HCT116 (cell line): ENCODE data around the gene BCL11A. TPM values are rescaled to one million over a fixed set of nuclear protein-coding genes. Genes with fewer than 3 reads are reported as not detected.

ENCODE experiments used
- ATAC-seq: fragments of 200-7000 bp; cut with Tn5 transposase; 2 replicates; pipeline ENCODE4 v1.9.1; 2020; ENCODE audit warnings: mild to moderate bottlenecking, moderate library complexity
- BruUV-seq: library from RNA; stranded (reverse); fragments of 400-500 nt; replicated peaks from 2 replicates; lab custom pipeline; 2021; lab: Mats Ljungman, UMichigan
- CTCF ChIA-PET: fragments of 300-600 bp; sonication (Branson Sonifier 250); formaldehyde crosslinking; loops from one replicate; lab custom pipeline; 2021; ENCODE audit warnings: antibody characterized with exemption; lab: Charles Lee
- POLR2A ChIA-PET: fragments of 300-600, 350-600 bp; sonication (Branson Sonifier 250); formaldehyde crosslinking; loops from one replicate; lab custom pipeline; 2021; ENCODE audit warnings: antibody characterized with exemption; lab: Charles Lee
- RAD21 ChIA-PET, 2 experiments: fragments of 300-600 bp; sonication (Branson Sonifier 250); formaldehyde crosslinking; loops; one replicate each; lab custom pipeline; 2023; ENCODE audit warnings: low total read pairs in 2 of 2; ENCODE audit not compliant: uncharacterized antibody in 2 of 2, unreplicated experiment in 2 of 2, low non-redundant PET in 1 of 2; lab: Charles Lee
- DNase-seq: peaks from one replicate; pipeline ENCODE4 v3.0.0-alpha.2; 2010; ENCODE audit warnings: low read depth, low spot score
- H2AFZ ChIP-seq: fragments of 200-600 bp; shearing (Covaris generic), sonication (generic); 2 replicates; pipeline ENCODE4 v1.6.1; 2017; ENCODE audit warnings: low read depth, mixed run types, mixed read lengths, antibody characterized with exemption, low read length; ENCODE audit not compliant: poor library complexity, severe bottlenecking
- H3K27ac ChIP-seq: 2 replicates; pipeline ENCODE4 v1.5.1; 2012; ENCODE audit warnings: low read depth, low read length
- H3K27me3 ChIP-seq: fragments of 200-600 bp; sonication (generic); 2 replicates; pipeline ENCODE4 v1.6.1; 2016; ENCODE audit warnings: mixed run types, low read length, mixed read lengths; ENCODE audit not compliant: insufficient read depth
- H3K36me3 ChIP-seq, 2 experiments: fragments of 200-500 bp in 1 of 2; fragments of 200-600 bp in 1 of 2; sonication (Bioruptor generic) in 1 of 2; sonication (generic) in 1 of 2; 2 replicates each; pipeline versions ENCODE4 v1.5.1 to v1.6.1; 2014 to 2016; ENCODE audit warnings: low read length in 2 of 2, inconsistent platforms in 1 of 2, mixed read lengths in 1 of 2, mixed run types in 1 of 2; ENCODE audit not compliant: insufficient read depth in 2 of 2, control insufficient read depth in 1 of 2
- H3K4me1 ChIP-seq, 2 experiments: fragments of 200-600 bp in 1 of 2; sonication (generic) in 1 of 2; 2 replicates each; pipeline versions ENCODE4 v1.5.1 to v1.6.1; 2012 to 2017; ENCODE audit warnings: low read length in 2 of 2, inconsistent platforms in 1 of 2, mild to moderate bottlenecking in 1 of 2, mixed read lengths in 1 of 2, mixed run types in 1 of 2, moderate library complexity in 1 of 2; ENCODE audit not compliant: insufficient read depth in 2 of 2, control insufficient read depth in 1 of 2
- H3K4me2 ChIP-seq: fragments of 200-600 bp; sonication (generic); 2 replicates; pipeline ENCODE4 v1.6.1; 2017; ENCODE audit warnings: mixed run types, low read length, mixed read lengths
- H3K4me3 ChIP-seq, 2 experiments: fragments of 200-600 bp in 1 of 2; sonication (generic) in 1 of 2; replicated peaks in 1 of 2; 2 replicates each; pipeline ENCODE4 v1.5.1; 2011 to 2016; ENCODE audit warnings: low read length in 2 of 2, control low read depth in 1 of 2, low read depth in 1 of 2, mild to moderate bottlenecking in 1 of 2, mixed read lengths in 1 of 2, mixed run types in 1 of 2
- H3K79me2 ChIP-seq: fragments of 200-600 bp; sonication (generic); 2 replicates; pipeline ENCODE4 v1.6.1; 2017; ENCODE audit warnings: mild to moderate bottlenecking, mixed run types, low read length, moderate library complexity, mixed read lengths; ENCODE audit not compliant: insufficient read depth
- H3K9ac ChIP-seq: fragments of 200-600 bp; sonication (generic); 2 replicates; pipeline ENCODE4 v1.6.1; 2016; ENCODE audit warnings: low read length, mixed read lengths
- H3K9me2 ChIP-seq: fragments of 200-600 bp; sonication (generic), shearing (Covaris generic); 2 replicates; pipeline ENCODE4 v1.6.1; 2017; ENCODE audit warnings: mixed run types, mild to moderate bottlenecking, moderate library complexity; ENCODE audit not compliant: insufficient read depth
- H3K9me3 ChIP-seq, 2 experiments: fragments of 200-500 bp in 1 of 2; fragments of 200-600 bp in 1 of 2; sonication (Bioruptor generic) in 1 of 2; sonication (generic) in 1 of 2; 2 replicates each; pipeline ENCODE4 v1.6.1; 2014 to 2017; ENCODE audit warnings: low read length in 2 of 2, mixed read lengths in 2 of 2, inconsistent platforms in 1 of 2, low read depth in 1 of 2, mild to moderate bottlenecking in 1 of 2, mixed run types in 1 of 2, moderate library complexity in 1 of 2; ENCODE audit not compliant: control insufficient read depth in 1 of 2, insufficient read depth in 1 of 2
- H4K20me1 ChIP-seq: fragments of 200-600 bp; sonication (generic), shearing (Covaris generic); 2 replicates; pipeline ENCODE4 v1.6.1; 2017; ENCODE audit warnings: mixed run types, mild to moderate bottlenecking, moderate library complexity; ENCODE audit not compliant: insufficient read depth
- CBX3 ChIP-seq: IDR thresholded peaks from 2 replicates; pipeline ENCODE4 v1.6.1; 2012; ENCODE audit warnings: low read depth
- CEBPB ChIP-seq: IDR thresholded peaks from 2 replicates; pipeline ENCODE4 v1.6.1; 2012; ENCODE audit warnings: low read depth
- EGR1 ChIP-seq: IDR thresholded peaks from 2 replicates; pipeline ENCODE4 v1.6.1; 2012; ENCODE audit warnings: low read depth
- EZH2 ChIP-seq: fragments of 200-600 bp; sonication (generic); IDR thresholded peaks from 2 replicates; pipeline ENCODE4 v1.6.1; 2017; ENCODE audit warnings: antibody characterized with exemption, mixed run types
- FOSL1 ChIP-seq: IDR thresholded peaks from 2 replicates; pipeline ENCODE4 v1.6.1; 2012; ENCODE audit warnings: low read depth
- POLR2A ChIP-seq: IDR thresholded peaks from 2 replicates; pipeline ENCODE4 v1.7.0; 2011; ENCODE audit warnings: borderline replicate concordance; ENCODE audit not compliant: insufficient read depth, insufficient read length; ENCODE audit errors: extremely low read depth
- RAD21 ChIP-seq: IDR thresholded peaks from 2 replicates; pipeline ENCODE4 v1.6.1; 2012; ENCODE audit warnings: low read depth, mild to moderate bottlenecking
- SIN3A ChIP-seq: IDR thresholded peaks from 2 replicates; pipeline ENCODE4 v1.6.1; 2012; ENCODE audit warnings: low read depth
- SRF ChIP-seq: IDR thresholded peaks from 2 replicates; pipeline ENCODE4 v1.6.1; 2012; ENCODE audit warnings: low read depth
- TCF7L2 ChIP-seq: IDR thresholded peaks from 2 replicates; pipeline ENCODE4 v1.7.0; 2011; ENCODE audit warnings: borderline replicate concordance, inconsistent platforms; ENCODE audit not compliant: insufficient read depth, insufficient read length; ENCODE audit errors: extremely low read depth
- intact Hi-C: fragments of 100-400 bp; cut with micrococcal nuclease; formaldehyde crosslinking; loops from 2 replicates; pipeline ENCODE4 v1.10.0; 2022
- total RNA-seq: library from RNA; stranded (reverse); gene quantifications from one replicate; pipeline ENCODE4 v1.2.1, GENCODE V29; 2021; ENCODE audit not compliant: unreplicated experiment
- TF ChIP-seq, protein P1 (sequence below): IDR thresholded peaks from 2 replicates; pipeline ENCODE4 v1.6.1; 2012
- TF ChIP-seq, protein P2 (sequence below): IDR thresholded peaks from 2 replicates; pipeline ENCODE4 v1.6.1; 2011; ENCODE audit warnings: mild to moderate bottlenecking, low read length, moderate library complexity; ENCODE audit not compliant: insufficient replicate concordance; ENCODE audit errors: extremely low read depth
- TF ChIP-seq, protein P3 (sequence below): IDR thresholded peaks from 2 replicates; pipeline ENCODE4 v1.6.1; 2012
- TF ChIP-seq, protein P4 (sequence below), 3 experiments: fragments of 200-600 bp in 1 of 3; sonication (generic) in 1 of 3; IDR thresholded peaks in 2 of 3; conservative IDR thresholded peaks in 1 of 3; 2 replicates each; pipeline ENCODE4 v1.5.1; 2012 to 2017; ENCODE audit warnings: low read depth in 2 of 3, low read length in 2 of 3, antibody characterized with exemption in 1 of 3, borderline replicate concordance in 1 of 3, control low read depth in 1 of 3, mild to moderate bottlenecking in 1 of 3, mixed read lengths in 1 of 3, mixed run types in 1 of 3, moderate library complexity in 1 of 3; ENCODE audit not compliant: insufficient read depth in 1 of 3

Gene BCL11A
- total RNA-seq, 1 experiment from 2014 or later, result 0.71 TPM

DNA sequence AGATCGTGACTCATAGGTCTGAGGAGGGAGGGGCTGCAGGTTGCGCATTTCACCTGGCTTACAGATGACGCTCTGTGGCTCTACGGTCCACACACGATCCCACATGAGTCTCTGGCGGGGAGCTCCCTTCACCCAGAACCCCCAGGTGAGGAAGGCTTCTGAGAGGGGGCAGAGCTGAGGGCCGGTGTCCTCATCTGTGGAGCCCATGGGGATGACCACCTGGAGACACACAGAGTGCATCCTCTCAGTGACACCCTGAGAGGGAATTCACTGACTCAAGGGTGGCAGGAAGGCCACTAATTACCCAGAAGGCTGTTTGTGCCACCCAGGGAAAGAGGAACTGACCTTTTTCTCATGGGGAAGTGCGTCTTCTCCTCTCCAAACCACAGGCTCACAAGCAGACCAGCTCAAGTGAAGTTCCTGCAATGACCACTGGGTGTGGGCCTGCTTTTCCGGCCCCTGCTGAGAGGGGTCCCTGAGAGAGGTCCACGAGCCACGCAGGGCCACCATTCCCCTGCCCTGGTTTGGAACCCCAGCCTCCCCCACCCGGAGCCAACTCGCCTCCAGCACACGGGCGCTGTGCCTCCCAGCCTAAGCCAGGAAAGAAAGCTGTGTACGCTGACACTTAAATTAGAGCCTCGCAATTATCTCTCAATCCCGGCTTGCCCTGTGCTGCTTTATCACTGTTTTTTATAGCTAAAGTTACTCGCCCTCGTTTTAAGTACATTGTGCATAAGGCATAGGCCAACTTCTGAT is 114.1 kb downstream of the BCL11A start:
- POLR2A ChIA-PET, result no interaction called here
- CTCF ChIA-PET, result interaction anchor here (0.6 to 1.3 kb wide), 2 partner anchors 9 to 16 kb away, joined by 3 to 4 read pairs; no protein-coding TSS in a partner anchor

DNA sequence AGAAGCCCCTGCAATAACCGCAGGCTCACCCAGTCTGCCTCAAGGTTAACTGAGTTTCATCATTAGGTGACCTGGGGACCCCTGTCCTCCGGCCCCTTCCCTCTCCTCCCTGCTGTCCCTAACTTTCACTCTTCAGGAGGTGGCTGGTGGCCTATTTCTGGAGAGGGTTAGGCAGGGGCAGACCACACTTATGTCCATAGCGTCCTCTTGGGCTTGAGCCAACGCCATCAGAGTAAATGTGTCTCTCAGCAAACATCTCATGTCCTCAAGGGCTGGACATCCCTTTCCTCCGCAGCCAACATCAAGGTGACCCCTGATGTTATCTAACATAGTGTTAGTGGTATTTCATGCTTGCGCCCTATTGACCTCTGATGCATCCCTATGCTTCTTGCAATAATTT is 114.8 kb downstream of the BCL11A start:
- Histone ChIP-seq H3K27me3 (no peaks in the 10 kb centered on the region), H3K4me2 (no peak overlapping the region), H3K9ac (no peak overlapping the region), H3K4me1 (no peaks in the 10 kb centered on the region), H3K4me3 (no peak overlapping the region), H3K9me3 (no peaks in the 10 kb centered on the region), H4K20me1 (no peaks in the 10 kb centered on the region), H3K36me3 (no peaks in the 10 kb centered on the region), H3K9me2 (no peaks in the 10 kb centered on the region), H3K27ac (no peak overlapping the region), H2AFZ (no peak overlapping the region), H3K79me2 (no peaks in the 10 kb centered on the region)
- DNase-seq (no peak), ATAC-seq (no peak)
- ChIA-PET CTCF (no interaction called here), RAD21 (no interaction called here), POLR2A (no interaction called here)
- intact Hi-C loops, result no loop called here
- BruUV-seq, result no TSS peak
- TF ChIP-seq EGR1, result no peak
- TF ChIP-seq, protein P1, sequence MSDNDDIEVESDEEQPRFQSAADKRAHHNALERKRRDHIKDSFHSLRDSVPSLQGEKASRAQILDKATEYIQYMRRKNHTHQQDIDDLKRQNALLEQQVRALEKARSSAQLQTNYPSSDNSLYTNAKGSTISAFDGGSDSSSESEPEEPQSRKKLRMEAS, result no peak
- TF ChIP-seq FOSL1, result no peak
- no peak for TF ChIP-seq EZH2
- no peak for TF ChIP-seq SRF
- TF ChIP-seq, protein P2, sequence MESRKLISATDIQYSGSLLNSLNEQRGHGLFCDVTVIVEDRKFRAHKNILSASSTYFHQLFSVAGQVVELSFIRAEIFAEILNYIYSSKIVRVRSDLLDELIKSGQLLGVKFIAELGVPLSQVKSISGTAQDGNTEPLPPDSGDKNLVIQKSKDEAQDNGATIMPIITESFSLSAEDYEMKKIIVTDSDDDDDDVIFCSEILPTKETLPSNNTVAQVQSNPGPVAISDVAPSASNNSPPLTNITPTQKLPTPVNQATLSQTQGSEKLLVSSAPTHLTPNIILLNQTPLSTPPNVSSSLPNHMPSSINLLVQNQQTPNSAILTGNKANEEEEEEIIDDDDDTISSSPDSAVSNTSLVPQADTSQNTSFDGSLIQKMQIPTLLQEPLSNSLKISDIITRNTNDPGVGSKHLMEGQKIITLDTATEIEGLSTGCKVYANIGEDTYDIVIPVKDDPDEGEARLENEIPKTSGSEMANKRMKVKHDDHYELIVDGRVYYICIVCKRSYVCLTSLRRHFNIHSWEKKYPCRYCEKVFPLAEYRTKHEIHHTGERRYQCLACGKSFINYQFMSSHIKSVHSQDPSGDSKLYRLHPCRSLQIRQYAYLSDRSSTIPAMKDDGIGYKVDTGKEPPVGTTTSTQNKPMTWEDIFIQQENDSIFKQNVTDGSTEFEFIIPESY, result no peak
- no peak for TF ChIP-seq SIN3A
- TF ChIP-seq CEBPB, result no peak
- TF ChIP-seq RAD21, result no peak
- no peak for TF ChIP-seq CBX3
- TF ChIP-seq, protein P3, sequence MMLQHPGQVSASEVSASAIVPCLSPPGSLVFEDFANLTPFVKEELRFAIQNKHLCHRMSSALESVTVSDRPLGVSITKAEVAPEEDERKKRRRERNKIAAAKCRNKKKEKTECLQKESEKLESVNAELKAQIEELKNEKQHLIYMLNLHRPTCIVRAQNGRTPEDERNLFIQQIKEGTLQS, result no peak
- no peak for TF ChIP-seq TCF7L2
- no peak for TF ChIP-seq POLR2A

More for the DNA sequence above, 114.1 kb downstream of the BCL11A start:
- no peaks in the 10 kb centered on the region for H3K9me3 ChIP-seq
- DNase-seq (no peak), ATAC-seq (peak; percentile 83)
- H3K27me3 ChIP-seq, result no peaks in the 10 kb centered on the region
- no peaks in the 10 kb centered on the region for H3K79me2 ChIP-seq
- H3K9ac ChIP-seq, result no peak overlapping the region
- H3K4me2 ChIP-seq, result no peak overlapping the region
- no peaks in the 10 kb centered on the region for H4K20me1 ChIP-seq
- RAD21 ChIA-PET, result no interaction called here
- no peaks in the 10 kb centered on the region for H3K36me3 ChIP-seq
- H2AFZ ChIP-seq, result no peak overlapping the region
- no peaks in the 10 kb centered on the region for H3K9me2 ChIP-seq
- no peak for TF ChIP-seq POLR2A
- TF ChIP-seq, protein P4, sequence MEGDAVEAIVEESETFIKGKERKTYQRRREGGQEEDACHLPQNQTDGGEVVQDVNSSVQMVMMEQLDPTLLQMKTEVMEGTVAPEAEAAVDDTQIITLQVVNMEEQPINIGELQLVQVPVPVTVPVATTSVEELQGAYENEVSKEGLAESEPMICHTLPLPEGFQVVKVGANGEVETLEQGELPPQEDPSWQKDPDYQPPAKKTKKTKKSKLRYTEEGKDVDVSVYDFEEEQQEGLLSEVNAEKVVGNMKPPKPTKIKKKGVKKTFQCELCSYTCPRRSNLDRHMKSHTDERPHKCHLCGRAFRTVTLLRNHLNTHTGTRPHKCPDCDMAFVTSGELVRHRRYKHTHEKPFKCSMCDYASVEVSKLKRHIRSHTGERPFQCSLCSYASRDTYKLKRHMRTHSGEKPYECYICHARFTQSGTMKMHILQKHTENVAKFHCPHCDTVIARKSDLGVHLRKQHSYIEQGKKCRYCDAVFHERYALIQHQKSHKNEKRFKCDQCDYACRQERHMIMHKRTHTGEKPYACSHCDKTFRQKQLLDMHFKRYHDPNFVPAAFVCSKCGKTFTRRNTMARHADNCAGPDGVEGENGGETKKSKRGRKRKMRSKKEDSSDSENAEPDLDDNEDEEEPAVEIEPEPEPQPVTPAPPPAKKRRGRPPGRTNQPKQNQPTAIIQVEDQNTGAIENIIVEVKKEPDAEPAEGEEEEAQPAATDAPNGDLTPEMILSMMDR (IDR thresholded peaks at IDR 0.05 in 2 of 3, conservative IDR thresholded peaks at IDR 0.05 in 1 of 3; ENCODE audit: borderline replicate concordance in 1 of 3, insufficient read depth in 1 of 3, low read depth in 2 of 3, low read length in 2 of 3), result peak in 2 of 3 experiments; percentile 43 to 53; a peak in 4 of 6 replicates
- H3K27ac ChIP-seq, result no peak overlapping the region
- no TSS peak for BruUV-seq
- intact Hi-C loops, result no loop called here
- H3K4me3 ChIP-seq, result no peak overlapping the region
- no peaks in the 10 kb centered on the region for H3K4me1 ChIP-seq
